GM11168 (cell line): ENCODE results near the gene ZNF678.
"Not testable (repeated sequence)": the region's sequence is repeated elsewhere in the genome, so short reads cannot be mapped to it uniquely, and the experiment has no call there.

ENCODE experiments used
- in situ Hi-C: fragments of 300-500 bp; cut with MboI; formaldehyde crosslinking; loops from one replicate; pipeline ENCODE4 v1.12.0; 2022; ENCODE audit warnings: low sequenced_read_pairs; ENCODE audit not compliant: unreplicated experiment

Gene ZNF678

DNA sequence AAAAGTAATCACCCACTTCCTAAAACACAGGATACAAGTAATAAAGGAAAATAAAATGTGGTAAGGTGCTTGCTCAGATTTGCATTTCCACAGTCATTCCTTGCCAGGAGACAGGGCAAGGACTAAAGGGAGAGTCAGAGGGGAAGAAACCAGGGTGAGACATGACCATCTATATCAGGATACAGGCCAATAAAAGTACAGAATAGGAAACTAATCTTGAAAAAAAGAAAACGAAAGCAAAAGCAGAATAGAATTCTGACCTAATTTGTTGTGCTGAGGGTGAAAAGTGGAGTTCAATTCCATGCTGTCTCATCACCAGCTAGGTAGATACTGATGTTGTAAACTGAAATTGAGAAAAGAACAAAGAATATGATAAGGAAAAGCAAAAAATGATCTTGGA, 144.5 kb downstream of the ZNF678 start:
- in situ Hi-C loops, result no loop called here

DNA sequence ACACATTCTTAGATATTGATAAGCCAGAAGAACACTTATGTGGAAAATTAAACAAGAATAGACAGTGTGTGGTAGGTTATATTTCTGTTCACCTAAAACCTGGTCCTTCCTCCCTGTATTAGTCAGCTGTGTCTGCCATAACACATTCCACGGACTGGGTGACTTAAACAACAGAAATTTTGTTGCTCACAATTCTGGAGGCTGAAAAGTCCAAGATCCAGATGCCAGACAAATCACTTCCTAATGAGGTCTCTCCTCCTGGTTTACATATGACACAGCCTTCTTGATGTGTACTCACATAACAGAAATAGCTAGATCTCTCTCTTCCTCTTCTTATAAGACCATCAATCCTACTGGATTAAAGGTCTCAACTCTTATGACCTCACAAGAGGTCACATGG, 146.1 kb downstream of the ZNF678 start:
- in situ Hi-C loops, result no loop called here

DNA sequence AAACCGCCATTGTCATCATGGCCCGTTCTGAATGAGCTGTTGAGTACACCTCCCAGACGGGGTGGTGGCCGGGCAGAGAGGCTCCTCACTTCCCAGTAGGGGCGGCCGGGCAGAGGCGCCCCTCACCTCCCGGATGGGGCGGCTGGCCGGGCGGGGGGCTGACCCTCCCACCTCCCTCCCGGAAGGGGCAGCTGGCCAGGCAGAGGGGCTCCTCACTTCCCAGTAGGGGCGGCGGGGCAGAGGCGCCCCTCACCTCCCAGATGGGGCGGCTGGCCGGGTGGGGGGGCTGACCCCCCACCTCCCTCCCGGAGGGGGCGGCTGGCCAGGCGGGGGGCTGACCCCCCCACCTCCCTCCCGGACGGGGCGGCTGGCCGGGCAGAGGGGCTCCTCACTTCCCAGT, 147.1 kb downstream of the ZNF678 start:
- in situ Hi-C loops, result not testable (repeated sequence)

DNA sequence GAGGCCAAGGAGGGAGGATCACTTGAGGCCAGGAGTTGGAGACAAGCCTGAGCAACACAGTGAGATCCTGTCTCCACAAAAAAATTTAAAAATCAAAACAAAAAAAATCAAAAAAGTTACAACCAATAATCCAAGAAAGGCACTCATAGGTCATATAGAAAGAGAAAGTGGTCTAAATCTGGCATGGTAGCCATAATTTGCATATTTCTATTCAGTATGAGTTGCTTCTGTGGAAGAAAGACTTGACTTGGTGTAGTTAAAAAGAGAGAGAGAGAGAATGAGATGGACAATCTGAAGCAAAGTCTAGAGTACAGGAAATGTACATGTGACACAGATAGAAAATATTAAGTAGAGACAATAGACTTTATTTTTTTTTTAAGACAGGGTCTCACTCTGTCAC, 149.3 kb downstream of the ZNF678 start:
- in situ Hi-C loops, result no loop called here

DNA sequence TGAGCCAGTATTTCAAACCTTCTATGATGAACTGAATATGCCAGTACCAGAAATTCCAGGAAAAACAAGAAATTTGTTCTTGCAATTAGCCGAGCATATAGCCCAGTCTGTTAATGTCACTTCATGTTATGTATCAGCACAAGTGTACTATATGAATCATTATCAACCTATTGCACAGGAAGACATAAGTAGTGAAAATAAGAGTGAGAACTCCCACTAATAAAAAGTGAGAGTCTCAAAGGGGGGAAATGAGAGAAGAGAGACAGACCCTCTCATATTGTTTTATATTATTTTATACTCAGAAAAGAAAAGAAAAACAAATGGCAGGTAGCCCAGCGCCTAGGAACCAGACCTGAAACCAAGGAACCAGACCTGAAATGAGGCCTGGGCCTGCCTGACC, 155.6 kb downstream of the ZNF678 start:
- in situ Hi-C loops, result no loop called here

DNA sequence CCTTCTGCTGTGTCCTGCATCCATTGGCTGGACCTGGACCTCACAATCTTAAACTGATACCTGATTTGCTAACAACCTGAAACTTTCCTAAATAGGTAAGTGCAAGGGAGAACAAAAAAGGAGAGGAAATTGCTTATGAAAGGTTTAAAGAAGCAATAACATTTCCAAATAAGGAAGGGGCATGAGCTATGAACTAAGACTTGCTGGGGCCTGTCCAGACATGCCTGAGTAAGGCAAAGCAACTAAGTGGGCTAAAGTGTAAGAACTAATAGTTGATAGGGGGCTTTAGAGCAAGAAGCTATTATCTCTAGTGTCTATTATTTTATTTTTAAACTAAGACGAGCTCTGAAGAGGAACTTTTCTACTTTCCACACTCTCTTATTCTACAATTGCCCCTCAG, 160.1 kb downstream of the ZNF678 start:
- in situ Hi-C loops, result no loop called here

DNA sequence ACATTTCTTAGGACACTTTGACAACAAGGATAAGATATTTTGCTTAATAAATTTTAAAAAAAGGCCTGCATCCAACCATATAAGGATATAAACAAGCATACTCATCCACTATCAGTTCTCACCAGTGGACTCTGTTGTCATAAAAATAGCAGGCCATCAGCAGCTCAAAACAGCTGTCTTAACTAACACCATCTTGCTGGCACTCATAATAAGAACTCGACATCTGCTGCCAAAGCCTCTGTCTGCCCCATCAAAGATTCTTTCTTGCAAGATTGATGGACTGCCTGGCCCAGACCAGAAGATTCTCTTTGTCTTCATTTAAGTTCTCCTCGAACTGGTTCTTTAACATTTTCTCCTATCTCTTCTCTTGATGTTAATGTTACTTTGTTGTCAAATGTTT, 161.7 kb downstream of the ZNF678 start:
- in situ Hi-C loops, result no loop called here

DNA sequence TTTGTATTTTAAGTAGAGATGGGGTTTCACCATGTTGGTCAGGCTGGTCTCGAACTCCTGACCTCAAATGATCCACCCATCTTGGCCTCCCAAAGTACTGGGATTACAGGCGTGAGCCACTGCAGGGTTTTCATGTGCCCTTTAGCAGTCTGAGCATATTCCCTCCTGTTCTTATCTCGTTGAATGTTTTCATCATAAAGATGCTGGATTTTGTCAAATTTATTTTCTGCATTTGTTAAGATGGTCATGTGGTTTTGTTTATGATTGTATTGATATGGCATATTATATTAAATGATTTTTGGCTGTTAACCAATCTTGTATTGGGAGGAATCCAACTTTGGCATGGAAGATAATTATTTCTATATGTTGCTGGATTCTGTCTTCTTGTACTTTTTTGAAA, 163.0 kb downstream of the ZNF678 start:
- in situ Hi-C loops, result no loop called here
